Endodermal cell (in vitro differentiated cells): Measurements from ENCODE around the gene SSBP4. TPM values are rescaled to one million over a fixed set of nuclear protein-coding genes. Genes with fewer than 3 reads are reported as not detected.

Experiments
- DNase-seq: peaks from one replicate; pipeline ENCODE4 v3.0.0-alpha.2; 2017
- H3K27ac ChIP-seq: 2 replicates; pipeline ENCODE4 v1.5.1; 2013; ENCODE audit warnings: mild to moderate bottlenecking, low read depth, low read length, moderate library complexity
- H3K27me3 ChIP-seq: 2 replicates; pipeline ENCODE4 v1.6.1; 2013; ENCODE audit warnings: mild to moderate bottlenecking, low read length, moderate library complexity; ENCODE audit not compliant: insufficient read depth, control insufficient read depth, poor library complexity, severe bottlenecking
- H3K36me3 ChIP-seq: 2 replicates; pipeline ENCODE4 v1.7.0; 2013; ENCODE audit warnings: mild to moderate bottlenecking, low read length, moderate library complexity; ENCODE audit not compliant: control insufficient read depth, insufficient read depth
- H3K4me1 ChIP-seq: one replicate; pipeline ENCODE4 v1.7.0; 2013; ENCODE audit warnings: low read length; ENCODE audit not compliant: control insufficient read depth, insufficient read depth
- H3K4me3 ChIP-seq: 2 replicates; pipeline ENCODE4 v1.5.1; 2013; ENCODE audit warnings: mild to moderate bottlenecking, low read length, moderate library complexity
- H3K9ac ChIP-seq: 2 replicates; pipeline ENCODE4 v1.6.1; 2013; ENCODE audit warnings: mild to moderate bottlenecking, low read length, moderate library complexity; ENCODE audit not compliant: poor library complexity, severe bottlenecking; ENCODE audit errors: extremely low read depth
- H3K9me3 ChIP-seq: 2 replicates; pipeline ENCODE4 v1.6.1; 2013; ENCODE audit warnings: mild to moderate bottlenecking, low read length, moderate library complexity; ENCODE audit not compliant: control insufficient read depth
- H3K27ac Mint-ChIP-seq: 2 replicates; pipeline ENCODE4 v1.8.0; 2020; ENCODE audit warnings: mixed read lengths
- H3K27me3 Mint-ChIP-seq: 2 replicates; pipeline ENCODE4 v1.8.0; 2021; ENCODE audit warnings: mild to moderate bottlenecking, mixed read lengths; ENCODE audit not compliant: insufficient read depth
- H3K36me3 Mint-ChIP-seq: 2 replicates; pipeline ENCODE4 v1.8.0; 2020; ENCODE audit warnings: low read depth, mixed read lengths
- H3K4me1 Mint-ChIP-seq: 2 replicates; pipeline ENCODE4 v1.8.0; 2020; ENCODE audit warnings: mixed read lengths
- H3K4me3 Mint-ChIP-seq: 2 replicates; pipeline ENCODE4 v1.8.0; 2020; ENCODE audit warnings: mild to moderate bottlenecking, moderate library complexity, mixed read lengths
- H3K9me3 Mint-ChIP-seq: 2 replicates; pipeline ENCODE4 v1.8.0; 2020; ENCODE audit warnings: mild to moderate bottlenecking, mixed read lengths
- CTCF ChIP-seq: fragments of 200-600 bp; sonication (generic); conservative IDR thresholded peaks from 2 replicates; pipeline ENCODE4 v1.5.0; 2021; ENCODE audit warnings: antibody characterized with exemption, mild to moderate bottlenecking
- WGBS, 2 experiments: methylation state at CpG; one replicate each; pipeline versions ENCODE4 v1.1.5 to v1.1.7; 2013; ENCODE audit warnings: missing lambda C conversion rate in 2 of 2, mixed read lengths in 1 of 2; ENCODE audit not compliant: insufficient coverage in 1 of 2, insufficient read length in 1 of 2; 5-methylcytosine and 5-hydroxymethylcytosine counted together
- total RNA-seq, 2 donors: library from RNA; stranded (reverse); fragmentation: NEBNext Ultra II Directional in 1 of 2; extraction: Animal tissue kit (Norgen Biotek cat#: 25700) in 1 of 2; gene quantifications; 2 replicates in 1 of 2; 3 replicates in 1 of 2; pipeline ENCODE4 v1.2.1, GENCODE V29; 2021

Gene SSBP4
- total RNA-seq, 2 donors from 2014 or later: 35.9 to 43.5 TPM

GRCh38 chr19:18420930-18421329 lies 1.7 kb downstream of the SSBP4 start:
- Mint-ChIP-seq H3K4me1 (peaks cover 12% of the 10 kb centered on the region), H3K36me3 (no peaks in the 10 kb centered on the region), H3K4me3 (peak overlapping the region; percentile 61), H3K27me3 (peaks cover 68% of the 10 kb centered on the region), H3K27ac (no peak overlapping the region), H3K9me3 (no peaks in the 10 kb centered on the region)
- H3K9me3 ChIP-seq: no peaks in the 10 kb centered on the region
- TF ChIP-seq CTCF: no peak
- H3K4me3 ChIP-seq: no peak overlapping the region
- H3K4me1 ChIP-seq: no peaks in the 10 kb centered on the region
- no peak for DNase-seq
- H3K9ac ChIP-seq: no peak overlapping the region
- no peaks in the 10 kb centered on the region for H3K36me3 ChIP-seq
- H3K27ac ChIP-seq: no peak overlapping the region
- H3K27me3 ChIP-seq: peaks cover 10% of the 10 kb centered on the region
- 67 to 71% methylated on average over 1 to 2 of the region's 2 CpGs for WGBS, 2 experiments

GRCh38 chr19:18421371-18421959 lies 2.3 kb downstream of the SSBP4 start:
- no peak for TF ChIP-seq CTCF
- Histone ChIP-seq H3K9me3 (no peaks in the 10 kb centered on the region), H3K36me3 (no peaks in the 10 kb centered on the region), H3K27me3 (peaks cover 10% of the 10 kb centered on the region), H3K4me3 (no peak overlapping the region), H3K9ac (no peak overlapping the region), H3K4me1 (no peaks in the 10 kb centered on the region), H3K27ac (no peak overlapping the region)
- Mint-ChIP-seq H3K27ac (no peak overlapping the region), H3K9me3 (no peaks in the 10 kb centered on the region), H3K27me3 (peaks cover 64% of the 10 kb centered on the region), H3K4me1 (peaks cover 10% of the 10 kb centered on the region), H3K36me3 (no peaks in the 10 kb centered on the region), H3K4me3 (no peak overlapping the region)
- whole genome bisulfite sequencing, 2 experiments: 89 to 92% methylated on average over 9 to 11 of the region's 12 CpGs
- no peak for DNase-seq

GRCh38 chr19:18422530-18423191 lies 3.5 kb downstream of the SSBP4 start:
- no peak overlapping the region for H3K4me3 ChIP-seq
- H3K27me3 Mint-ChIP-seq: peaks cover 57% of the 10 kb centered on the region
- no peak for DNase-seq
- H3K27ac Mint-ChIP-seq: no peak overlapping the region
- H3K9ac ChIP-seq: no peak overlapping the region
- no peak overlapping the region for H3K4me3 Mint-ChIP-seq
- TF ChIP-seq CTCF: no peak
- H3K9me3 Mint-ChIP-seq: no peaks in the 10 kb centered on the region
- WGBS, 2 experiments: 94 to 97% methylated on average over 12 to 14 of the region's 14 CpGs
- H3K4me1 Mint-ChIP-seq: peaks cover 10% of the 10 kb centered on the region
- H3K36me3 Mint-ChIP-seq: no peaks in the 10 kb centered on the region
- H3K27ac ChIP-seq: peak overlapping the region; percentile 10
- H3K4me1 ChIP-seq: no peaks in the 10 kb centered on the region
- H3K9me3 ChIP-seq: no peaks in the 10 kb centered on the region
- no peaks in the 10 kb centered on the region for H3K36me3 ChIP-seq
- H3K27me3 ChIP-seq: peaks cover 10% of the 10 kb centered on the region
